Astrocyte (in vitro differentiated cells and primary cell): Measurements from ENCODE around the gene SH3RF2. TPM values are rescaled to one million over a fixed set of nuclear protein-coding genes. Genes with fewer than 3 reads are reported as not detected.

Experiments
- DNase-seq: peaks from one replicate; pipeline ENCODE4 v3.0.0-alpha.2; 2010; ENCODE audit warnings: low read depth
- FAIRE-seq: peaks from 2 replicates; lab custom pipeline; 2011; peaks lifted over from hg19 to GRCh38; lab: Jason Lieb, UNC
- H2AFZ ChIP-seq: 2 replicates; pipeline ENCODE4 v1.6.0; 2012; ENCODE audit warnings: low read depth, low read length, inconsistent platforms
- H3K27ac ChIP-seq: 2 replicates; pipeline ENCODE4 v1.5.1; 2011; ENCODE audit warnings: low read depth, low read length, inconsistent platforms
- H3K27me3 ChIP-seq: 2 replicates; pipeline ENCODE4 v1.6.0; 2011; ENCODE audit warnings: low read length, inconsistent platforms; ENCODE audit not compliant: insufficient read depth
- H3K36me3 ChIP-seq: 2 replicates; pipeline ENCODE4 v1.5.1; 2011; ENCODE audit warnings: low read length, inconsistent platforms; ENCODE audit not compliant: insufficient read depth
- H3K4me1 ChIP-seq: 2 replicates; pipeline ENCODE4 v1.5.1; 2011; ENCODE audit warnings: low read length, inconsistent platforms; ENCODE audit not compliant: insufficient read depth
- H3K4me2 ChIP-seq: 2 replicates; pipeline ENCODE4 v1.6.0; 2012; ENCODE audit warnings: low read length, inconsistent platforms
- H3K4me3 ChIP-seq: 2 replicates; pipeline ENCODE4 v1.5.1; 2011; ENCODE audit warnings: low read depth, mild to moderate bottlenecking, low read length, inconsistent platforms; ENCODE audit not compliant: insufficient read depth
- H3K79me2 ChIP-seq: 2 replicates; pipeline ENCODE4 v1.6.0; 2012; ENCODE audit warnings: mild to moderate bottlenecking, low read length, inconsistent platforms; ENCODE audit not compliant: insufficient read depth
- H3K9ac ChIP-seq: 2 replicates; pipeline ENCODE4 v1.6.0; 2012; ENCODE audit warnings: mild to moderate bottlenecking, low read length, inconsistent platforms
- H3K9me3 ChIP-seq: 2 replicates; pipeline ENCODE4 v1.5.1; 2012; ENCODE audit warnings: low read depth, mild to moderate bottlenecking, low read length, inconsistent platforms; ENCODE audit not compliant: insufficient read depth
- H4K20me1 ChIP-seq: 2 replicates; pipeline ENCODE4 v1.6.0; 2012; ENCODE audit warnings: low read length, inconsistent platforms; ENCODE audit not compliant: insufficient read depth
- H3K27ac Mint-ChIP-seq: one replicate; pipeline ENCODE4 v1.8.0; 2021; ENCODE audit warnings: mild to moderate bottlenecking, mixed read lengths; ENCODE audit not compliant: unreplicated experiment
- H3K27me3 Mint-ChIP-seq: one replicate; pipeline ENCODE4 v1.8.0; 2021; ENCODE audit warnings: low read depth, mixed read lengths; ENCODE audit not compliant: unreplicated experiment
- H3K36me3 Mint-ChIP-seq: one replicate; pipeline ENCODE4 v1.8.0; 2021; ENCODE audit warnings: low read depth, mixed read lengths; ENCODE audit not compliant: unreplicated experiment
- H3K4me1 Mint-ChIP-seq: one replicate; pipeline ENCODE4 v1.8.0; 2021; ENCODE audit warnings: low read depth, mixed read lengths; ENCODE audit not compliant: unreplicated experiment
- H3K4me3 Mint-ChIP-seq: one replicate; pipeline ENCODE4 v1.8.0; 2021; ENCODE audit warnings: mild to moderate bottlenecking, moderate library complexity, mixed read lengths; ENCODE audit not compliant: unreplicated experiment
- H3K9me3 Mint-ChIP-seq: one replicate; pipeline ENCODE4 v1.8.0; 2021; ENCODE audit warnings: mild to moderate bottlenecking, mixed read lengths; ENCODE audit not compliant: unreplicated experiment
- EZH2 ChIP-seq: IDR thresholded peaks from 2 replicates; pipeline ENCODE4 v1.6.1; 2012; ENCODE audit warnings: mild to moderate bottlenecking, low read length, inconsistent platforms; ENCODE audit not compliant: insufficient read depth
- total RNA-seq: library from RNA; stranded (reverse); gene quantifications from 2 replicates; pipeline ENCODE4 v1.2.1, GENCODE V29; 2021
- TF ChIP-seq, protein P1 (sequence below): IDR thresholded peaks from 2 replicates; pipeline ENCODE4 v1.5.1; 2011; ENCODE audit warnings: low read depth, mild to moderate bottlenecking, inconsistent platforms, low read length, moderate library complexity; ENCODE audit not compliant: insufficient read depth

SH3RF2 gene
- total RNA-seq, 1 donor from 2014 or later = 12.3 TPM

DNA sequence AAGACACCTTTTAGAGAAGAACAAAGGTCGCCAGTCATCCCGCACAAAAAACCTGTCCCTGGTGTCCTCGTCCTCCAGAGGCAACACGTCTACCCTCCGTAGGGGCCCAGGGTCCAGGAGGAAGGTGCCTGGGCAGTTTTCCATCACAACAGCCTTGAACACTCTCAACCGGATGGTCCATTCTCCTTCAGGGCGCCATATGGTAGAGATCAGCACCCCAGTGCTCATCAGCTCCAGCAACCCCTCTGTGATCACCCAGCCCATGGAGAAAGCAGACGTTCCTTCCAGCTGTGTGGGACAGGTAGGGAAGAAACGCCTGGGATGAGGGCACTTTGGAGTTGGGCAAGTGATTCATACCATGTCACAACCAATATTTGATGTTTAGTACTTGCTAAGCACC lies 77.4 kb downstream of the SH3RF2 start:
- DNase-seq (no peak), FAIRE-seq (no peak)
- TF ChIP-seq EZH2 = no peak
- TF ChIP-seq, protein P1, sequence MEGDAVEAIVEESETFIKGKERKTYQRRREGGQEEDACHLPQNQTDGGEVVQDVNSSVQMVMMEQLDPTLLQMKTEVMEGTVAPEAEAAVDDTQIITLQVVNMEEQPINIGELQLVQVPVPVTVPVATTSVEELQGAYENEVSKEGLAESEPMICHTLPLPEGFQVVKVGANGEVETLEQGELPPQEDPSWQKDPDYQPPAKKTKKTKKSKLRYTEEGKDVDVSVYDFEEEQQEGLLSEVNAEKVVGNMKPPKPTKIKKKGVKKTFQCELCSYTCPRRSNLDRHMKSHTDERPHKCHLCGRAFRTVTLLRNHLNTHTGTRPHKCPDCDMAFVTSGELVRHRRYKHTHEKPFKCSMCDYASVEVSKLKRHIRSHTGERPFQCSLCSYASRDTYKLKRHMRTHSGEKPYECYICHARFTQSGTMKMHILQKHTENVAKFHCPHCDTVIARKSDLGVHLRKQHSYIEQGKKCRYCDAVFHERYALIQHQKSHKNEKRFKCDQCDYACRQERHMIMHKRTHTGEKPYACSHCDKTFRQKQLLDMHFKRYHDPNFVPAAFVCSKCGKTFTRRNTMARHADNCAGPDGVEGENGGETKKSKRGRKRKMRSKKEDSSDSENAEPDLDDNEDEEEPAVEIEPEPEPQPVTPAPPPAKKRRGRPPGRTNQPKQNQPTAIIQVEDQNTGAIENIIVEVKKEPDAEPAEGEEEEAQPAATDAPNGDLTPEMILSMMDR = no peak
- Histone ChIP-seq H4K20me1 (no peaks in the 10 kb centered on the region), H3K36me3 (peaks cover 2% of the 10 kb centered on the region), H2AFZ (no peak overlapping the region), H3K9ac (no peak overlapping the region), H3K79me2 (no peaks in the 10 kb centered on the region), H3K4me2 (no peak overlapping the region), H3K9me3 (no peaks in the 10 kb centered on the region), H3K27me3 (no peaks in the 10 kb centered on the region), H3K27ac (no peak overlapping the region), H3K4me1 (no peaks in the 10 kb centered on the region), H3K4me3 (no peak overlapping the region)
- H3K4me1 Mint-ChIP-seq = peaks cover 5% of the 10 kb centered on the region
- H3K9me3 Mint-ChIP-seq = peaks cover 4% of the 10 kb centered on the region
- no peaks in the 10 kb centered on the region for H3K27me3 Mint-ChIP-seq
- H3K36me3 Mint-ChIP-seq = peaks cover 21% of the 10 kb centered on the region
- H3K27ac Mint-ChIP-seq = no peak overlapping the region
- no peak overlapping the region for H3K4me3 Mint-ChIP-seq

DNA sequence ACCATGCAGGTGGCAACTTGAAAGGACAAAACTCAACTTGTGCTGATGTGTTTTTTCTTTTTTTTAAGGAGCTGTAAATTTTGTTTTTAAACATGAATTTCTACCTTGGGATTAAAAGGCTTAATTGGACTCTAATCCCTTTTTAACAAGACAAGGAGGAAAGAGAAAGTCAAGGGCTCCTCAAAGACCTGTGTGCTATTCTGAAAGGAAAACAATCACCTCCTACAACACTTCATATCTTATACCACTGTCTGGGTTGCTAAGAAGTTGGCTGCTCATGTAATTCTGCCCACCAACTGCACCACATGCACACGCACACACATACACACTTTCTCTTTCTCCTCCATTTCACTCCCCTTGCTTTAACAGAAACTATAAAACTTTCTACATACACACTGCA lies 78.6 kb downstream of the SH3RF2 start:
- peaks cover 21% of the 10 kb centered on the region for H3K36me3 Mint-ChIP-seq
- Histone ChIP-seq H3K36me3 (peaks cover 2% of the 10 kb centered on the region), H4K20me1 (no peaks in the 10 kb centered on the region), H3K27ac (no peak overlapping the region), H3K27me3 (no peaks in the 10 kb centered on the region), H3K9ac (no peak overlapping the region), H3K79me2 (no peaks in the 10 kb centered on the region), H3K9me3 (no peaks in the 10 kb centered on the region), H3K4me2 (no peak overlapping the region), H3K4me1 (no peaks in the 10 kb centered on the region), H2AFZ (no peak overlapping the region), H3K4me3 (no peak overlapping the region)
- peaks cover 5% of the 10 kb centered on the region for H3K4me1 Mint-ChIP-seq
- DNase-seq (no peak), FAIRE-seq (no peak)
- no peak for TF ChIP-seq EZH2
- TF ChIP-seq, protein P1 = no peak
- no peak overlapping the region for H3K4me3 Mint-ChIP-seq
- H3K27ac Mint-ChIP-seq = no peak overlapping the region
- no peaks in the 10 kb centered on the region for H3K27me3 Mint-ChIP-seq
- H3K9me3 Mint-ChIP-seq = peaks cover 4% of the 10 kb centered on the region

DNA sequence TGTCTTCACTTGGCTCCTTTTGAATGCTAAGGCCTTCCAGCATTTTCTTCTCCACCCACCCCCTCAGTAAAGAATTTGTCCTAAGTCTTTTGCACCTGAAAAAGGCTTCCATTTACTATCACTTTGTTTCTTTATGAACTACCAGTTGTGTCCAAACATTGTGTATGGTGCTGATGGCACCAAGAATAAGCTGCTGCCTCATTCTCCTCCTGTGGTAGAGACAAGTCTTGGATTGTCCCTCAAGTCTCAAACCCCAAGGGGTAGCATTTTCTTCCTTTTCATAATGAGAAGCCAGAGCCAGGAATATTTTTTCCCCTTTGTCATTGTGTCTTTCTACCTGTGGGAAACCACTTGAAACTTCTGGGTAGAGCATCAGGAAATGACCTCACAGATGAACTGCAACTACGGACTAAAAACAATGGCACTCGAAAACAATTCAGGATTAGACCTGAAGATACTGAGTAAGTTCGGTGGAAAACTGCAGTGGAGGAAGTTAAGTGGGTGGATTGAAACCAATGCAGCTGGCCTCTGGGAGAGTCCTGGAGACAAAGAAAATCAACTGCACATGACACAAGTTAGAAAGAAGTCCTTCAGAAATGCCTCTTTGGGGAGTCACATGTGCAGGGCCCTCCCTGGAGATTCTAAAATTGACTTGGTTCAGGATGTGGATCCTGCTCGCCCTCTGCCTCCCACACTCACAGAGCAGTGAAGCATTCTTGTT lies 80.5 kb downstream of the SH3RF2 start:
- Mint-ChIP-seq H3K27ac (no peak overlapping the region), H3K4me1 (peaks cover 5% of the 10 kb centered on the region), H3K27me3 (no peaks in the 10 kb centered on the region), H3K36me3 (peaks cover 16% of the 10 kb centered on the region), H3K9me3 (no peaks in the 10 kb centered on the region), H3K4me3 (no peak overlapping the region)
- H2AFZ ChIP-seq = no peak overlapping the region
- H3K9me3 ChIP-seq = no peaks in the 10 kb centered on the region
- H3K27ac ChIP-seq = no peak overlapping the region
- H3K4me2 ChIP-seq = no peak overlapping the region
- H3K36me3 ChIP-seq = peaks cover 2% of the 10 kb centered on the region
- H3K9ac ChIP-seq = no peak overlapping the region
- H3K79me2 ChIP-seq = peaks cover 3% of the 10 kb centered on the region
- no peak for FAIRE-seq
- no peak overlapping the region for H3K4me3 ChIP-seq
- no peaks in the 10 kb centered on the region for H3K4me1 ChIP-seq
- H4K20me1 ChIP-seq = no peaks in the 10 kb centered on the region
- DNase-seq = no peak
- H3K27me3 ChIP-seq = no peaks in the 10 kb centered on the region
- TF ChIP-seq EZH2 = no peak
- TF ChIP-seq, protein P1 = no peak
